Neutrophil (primary cell): ENCODE data around the gene SLC13A3.

Experiments
- H3K27ac ChIP-seq: fragments of 200-600 bp; sonication (generic); 2 replicates; pipeline ENCODE4 v1.5.1; 2016; ENCODE audit warnings: mild to moderate bottlenecking, moderate library complexity
- H3K27me3 ChIP-seq: fragments of 200-600 bp; sonication (generic); 2 replicates; pipeline ENCODE4 v1.6.0; 2016; ENCODE audit warnings: mild to moderate bottlenecking
- H3K36me3 ChIP-seq: fragments of 200-600 bp; sonication (generic); 2 replicates; pipeline ENCODE4 v1.5.1; 2017
- H3K4me1 ChIP-seq, 2 experiments: fragments of 200-600 bp in 1 of 2; sonication (generic) in 1 of 2; 1 replicate in 1 of 2; 2 replicates in 1 of 2; pipeline versions ENCODE4 v1.5.1 to v1.6.1; 2013 to 2016; ENCODE audit warnings: low read depth in 1 of 2, low read length in 1 of 2, mild to moderate bottlenecking in 1 of 2, moderate library complexity in 1 of 2; ENCODE audit not compliant: control insufficient read depth in 1 of 2, insufficient read depth in 1 of 2
- H3K4me3 ChIP-seq, 2 experiments: fragments of 200-600 bp in 1 of 2; sonication (generic) in 1 of 2; 1 replicate in 1 of 2; 2 replicates in 1 of 2; pipeline ENCODE4 v1.5.1; 2013 to 2016; ENCODE audit warnings: low read depth in 1 of 2, low read length in 1 of 2, mild to moderate bottlenecking in 1 of 2, moderate library complexity in 1 of 2
- H3K9me3 ChIP-seq: fragments of 200-600 bp; sonication (generic); 2 replicates; pipeline ENCODE4 v1.5.1; 2016
- TF ChIP-seq, protein P1 (sequence below): fragments of 200-600 bp; sonication (generic); IDR thresholded peaks from 2 replicates; pipeline ENCODE4 v1.5.1; 2016; ENCODE audit warnings: antibody characterized with exemption

The SLC13A3 gene

DNA sequence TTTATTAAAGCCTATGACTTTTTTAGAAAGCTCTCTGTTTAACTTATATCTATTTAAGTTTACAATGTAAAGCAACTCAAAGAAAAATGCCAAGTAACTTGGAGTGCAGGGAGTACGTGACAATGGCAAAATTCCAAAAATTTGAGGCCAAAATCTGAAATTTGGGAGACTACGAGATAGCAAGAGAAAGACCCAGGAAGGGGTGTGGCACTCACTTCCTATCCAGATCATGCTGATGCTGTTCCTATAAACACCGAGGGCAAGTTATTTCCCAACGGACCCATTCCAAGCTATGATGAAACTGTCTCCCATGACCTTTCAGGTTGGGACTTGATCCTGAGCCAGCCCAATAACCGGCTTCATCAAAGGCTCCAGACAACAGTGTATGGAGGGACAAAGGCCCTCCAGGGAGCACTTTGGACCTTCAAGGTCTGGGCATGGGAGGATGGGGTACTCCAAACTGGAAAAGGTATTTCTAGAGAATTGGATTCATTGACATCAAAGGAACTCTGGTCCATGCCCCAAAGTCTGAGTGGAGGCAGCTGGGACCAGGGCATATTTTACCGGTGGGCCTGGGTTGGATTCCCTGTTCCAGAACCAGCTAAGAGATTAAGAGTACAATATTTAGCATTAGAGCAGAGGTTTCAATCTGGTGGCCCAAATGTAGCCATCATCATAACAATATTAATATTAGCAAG is 15.7 kb upstream of the SLC13A3 start:
- Histone ChIP-seq H3K36me3 (no peaks in the 10 kb centered on the region), H3K27me3 (peaks cover 4% of the 10 kb centered on the region), H3K4me1 (no peaks in the 10 kb centered on the region), H3K27ac (no peak overlapping the region), H3K4me3 (no peak overlapping the region), H3K9me3 (no peaks in the 10 kb centered on the region)
- TF ChIP-seq, protein P1, sequence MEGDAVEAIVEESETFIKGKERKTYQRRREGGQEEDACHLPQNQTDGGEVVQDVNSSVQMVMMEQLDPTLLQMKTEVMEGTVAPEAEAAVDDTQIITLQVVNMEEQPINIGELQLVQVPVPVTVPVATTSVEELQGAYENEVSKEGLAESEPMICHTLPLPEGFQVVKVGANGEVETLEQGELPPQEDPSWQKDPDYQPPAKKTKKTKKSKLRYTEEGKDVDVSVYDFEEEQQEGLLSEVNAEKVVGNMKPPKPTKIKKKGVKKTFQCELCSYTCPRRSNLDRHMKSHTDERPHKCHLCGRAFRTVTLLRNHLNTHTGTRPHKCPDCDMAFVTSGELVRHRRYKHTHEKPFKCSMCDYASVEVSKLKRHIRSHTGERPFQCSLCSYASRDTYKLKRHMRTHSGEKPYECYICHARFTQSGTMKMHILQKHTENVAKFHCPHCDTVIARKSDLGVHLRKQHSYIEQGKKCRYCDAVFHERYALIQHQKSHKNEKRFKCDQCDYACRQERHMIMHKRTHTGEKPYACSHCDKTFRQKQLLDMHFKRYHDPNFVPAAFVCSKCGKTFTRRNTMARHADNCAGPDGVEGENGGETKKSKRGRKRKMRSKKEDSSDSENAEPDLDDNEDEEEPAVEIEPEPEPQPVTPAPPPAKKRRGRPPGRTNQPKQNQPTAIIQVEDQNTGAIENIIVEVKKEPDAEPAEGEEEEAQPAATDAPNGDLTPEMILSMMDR, result no peak

DNA sequence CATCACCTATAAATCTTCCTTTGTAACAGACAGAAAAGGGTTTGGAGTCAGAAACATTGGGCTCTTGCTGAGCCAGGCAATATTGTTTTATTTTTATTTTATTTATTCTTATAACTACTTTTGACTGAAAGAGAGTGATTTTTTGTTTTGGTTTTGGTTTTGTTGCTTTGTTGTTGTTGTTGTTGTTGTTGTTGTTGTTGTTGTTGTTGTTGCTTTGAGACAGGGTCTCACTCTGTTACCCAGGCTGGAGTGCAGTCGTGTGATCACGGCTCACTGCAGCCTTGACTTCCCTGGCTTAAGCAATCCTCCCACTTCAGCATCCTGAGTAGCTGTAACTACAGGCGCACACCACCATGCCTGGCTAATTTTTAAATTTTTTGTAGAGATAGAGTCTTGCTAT is 15.0 kb upstream of the SLC13A3 start:
- H3K4me3 ChIP-seq, result no peak overlapping the region
- H3K36me3 ChIP-seq, result no peaks in the 10 kb centered on the region
- TF ChIP-seq, protein P1, result no peak
- H3K27ac ChIP-seq, result no peak overlapping the region
- H3K9me3 ChIP-seq, result no peaks in the 10 kb centered on the region
- no peaks in the 10 kb centered on the region for H3K4me1 ChIP-seq
- peaks cover 4% of the 10 kb centered on the region for H3K27me3 ChIP-seq

DNA sequence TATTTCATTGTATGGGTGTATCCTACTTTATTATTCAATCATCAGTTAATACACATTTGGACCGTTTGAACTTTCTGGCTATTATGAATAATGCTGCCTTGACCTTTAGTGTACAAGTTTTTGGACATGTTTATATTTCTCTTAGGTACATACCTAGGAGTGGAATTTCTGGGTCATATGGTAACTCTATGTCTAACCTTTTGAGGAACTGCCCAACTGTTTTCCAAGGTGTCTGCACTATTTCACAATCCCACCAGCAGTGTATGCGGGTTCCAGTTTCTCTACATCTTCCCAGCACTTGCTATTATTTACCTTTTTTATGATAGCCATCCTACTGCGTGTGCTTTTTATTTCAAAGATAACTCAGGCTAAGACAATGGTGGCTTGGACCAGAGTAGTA is 14.3 kb upstream of the SLC13A3 start:
- Histone ChIP-seq H3K4me1 (no peaks in the 10 kb centered on the region), H3K27ac (no peak overlapping the region), H3K9me3 (no peaks in the 10 kb centered on the region), H3K36me3 (no peaks in the 10 kb centered on the region), H3K27me3 (peaks cover 4% of the 10 kb centered on the region), H3K4me3 (no peak overlapping the region)
- TF ChIP-seq, protein P1, result no peak

DNA sequence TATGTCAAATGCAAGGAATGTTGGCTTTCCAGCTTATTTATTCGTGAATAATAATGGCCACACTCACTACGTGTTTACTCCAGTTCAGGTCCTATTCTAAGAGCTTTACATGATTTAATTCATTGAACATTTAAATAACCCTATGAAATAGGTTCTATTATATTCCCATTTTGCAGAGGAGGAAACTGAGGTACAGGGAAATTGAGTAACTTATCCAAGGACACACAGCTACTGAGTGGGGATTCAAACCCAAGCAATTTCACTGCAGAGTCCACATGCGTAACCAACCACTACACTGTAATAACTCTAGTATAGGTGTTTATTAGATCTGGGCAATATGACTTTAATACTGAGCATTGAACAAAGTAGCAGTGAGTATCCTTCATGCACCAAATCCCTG is 12.3 kb upstream of the SLC13A3 start:
- Histone ChIP-seq H3K9me3 (no peaks in the 10 kb centered on the region), H3K27ac (no peak overlapping the region), H3K27me3 (peaks cover 4% of the 10 kb centered on the region), H3K36me3 (no peaks in the 10 kb centered on the region), H3K4me3 (no peak overlapping the region), H3K4me1 (no peaks in the 10 kb centered on the region)
- TF ChIP-seq, protein P1, result no peak

DNA sequence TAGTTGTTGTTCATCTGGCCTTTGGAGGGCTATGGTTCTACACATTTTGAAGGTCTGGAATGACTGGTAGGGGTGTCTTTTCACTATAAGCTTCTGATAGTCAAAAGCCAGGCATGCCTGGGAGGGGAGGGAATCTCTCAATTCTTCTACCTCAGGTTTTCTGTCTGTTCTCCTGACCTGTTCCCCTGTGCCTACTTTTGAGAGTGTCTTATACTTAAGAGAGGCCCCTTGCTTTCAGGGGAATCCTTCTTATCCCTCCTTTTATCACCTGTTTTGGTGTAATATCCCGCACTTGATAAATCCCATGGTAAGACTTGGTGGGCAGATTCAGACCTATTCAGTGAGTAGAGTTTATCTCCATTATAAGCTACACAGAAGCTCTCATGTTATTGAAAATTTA is 10.4 kb upstream of the SLC13A3 start:
- Histone ChIP-seq H3K4me3 (no peak overlapping the region), H3K27me3 (peaks cover 4% of the 10 kb centered on the region), H3K36me3 (no peaks in the 10 kb centered on the region), H3K4me1 (no peaks in the 10 kb centered on the region), H3K9me3 (no peaks in the 10 kb centered on the region), H3K27ac (no peak overlapping the region)
- TF ChIP-seq, protein P1, result no peak
